HTR-8/SVneo (cell line): ENCODE measurements around the gene SCUBE1.

Experiments used
- DNase-seq: peaks from one replicate; pipeline ENCODE4 v3.0.0; 2011; ENCODE audit warnings: low spot score, mixed read lengths; ENCODE audit not compliant: insufficient read length
- FAIRE-seq: peaks from 2 replicates; lab custom pipeline; 2011; peaks lifted over from hg19 to GRCh38; lab: Jason Lieb, UNC

SCUBE1 gene

GRCh38 chr22:43171607-43172006, 171.6 kb downstream of the SCUBE1 start:
- DNase-seq (no peak), FAIRE-seq (no peak)

GRCh38 chr22:43171019-43171491, 172.1 kb downstream of the SCUBE1 start:
- no peak for DNase-seq
- FAIRE-seq: no peak

GRCh38 chr22:43170131-43170480, 173.1 kb downstream of the SCUBE1 start:
- no peak for DNase-seq
- FAIRE-seq: no peak

- FAIRE-seq: no peak
- no peak for DNase-seq
Measured at GRCh38 chr22:43169310-43170130, 173.7 kb downstream of the SCUBE1 start.

- no peak for FAIRE-seq
- no peak for DNase-seq
Measured at GRCh38 chr22:43168471-43169309, 174.5 kb downstream of the SCUBE1 start.

GRCh38 chr22:43167001-43167589, 176.1 kb downstream of the SCUBE1 start:
- FAIRE-seq: no peak
- no peak for DNase-seq

- DNase-seq: no peak
- FAIRE-seq: no peak
Measured at GRCh38 chr22:43166132-43166930, 176.8 kb downstream of the SCUBE1 start.

GRCh38 chr22:43164636-43165035, 178.5 kb downstream of the SCUBE1 start:
- DNase-seq: no peak
- FAIRE-seq: no peak

- DNase-seq (no peak), FAIRE-seq (no peak)
Measured at GRCh38 chr22:43163241-43163795, 179.9 kb downstream of the SCUBE1 start.

- FAIRE-seq (no peak), DNase-seq (no peak)
Measured at GRCh38 chr22:43162412-43163150, 180.6 kb downstream of the SCUBE1 start.

- no peak for FAIRE-seq
- DNase-seq: no peak
Measured at GRCh38 chr22:43160497-43161126, 182.6 kb downstream of the SCUBE1 start.

- FAIRE-seq (no peak), DNase-seq (no peak)
Measured at GRCh38 chr22:43159484-43160178, 183.5 kb downstream of the SCUBE1 start.

GRCh38 chr22:43158778-43159483, 184.2 kb downstream of the SCUBE1 start:
- FAIRE-seq: no peak

GRCh38 chr22:43157874-43158546, 185.2 kb downstream of the SCUBE1 start:
- DNase-seq (no peak), FAIRE-seq (no peak)

More at GRCh38 chr22:43158778-43159483, 184.2 kb downstream of the SCUBE1 start:
- no peak for DNase-seq

- FAIRE-seq: no peak
- no peak for DNase-seq
Measured at GRCh38 chr22:43156413-43156812, 186.8 kb downstream of the SCUBE1 start.

- FAIRE-seq (no peak), DNase-seq (no peak)
Measured at GRCh38 chr22:43155789-43156188, 187.4 kb downstream of the SCUBE1 start.
